COLO829 (cell line): ENCODE data around the gene DRGX.

ENCODE experiments used
- DNase-seq: peaks from one replicate; pipeline ENCODE4 v3.0.0; 2012; ENCODE audit warnings: low spot score

The DRGX gene

GRCh38 chr10:49361735-49362568 is 33.9 kb downstream of the DRGX start:
- DNase-seq: no peak

- no peak for DNase-seq
Observed at GRCh38 chr10:49361178-49361554, 34.7 kb downstream of the DRGX start.

- DNase-seq: no peak
Observed at GRCh38 chr10:49360271-49361177, 35.4 kb downstream of the DRGX start.

GRCh38 chr10:49359349-49360270 is 36.3 kb downstream of the DRGX start:
- peak; percentile 3 for DNase-seq

GRCh38 chr10:49357910-49358309 is 38.0 kb downstream of the DRGX start:
- DNase-seq: no peak

- DNase-seq: no peak
Observed at GRCh38 chr10:49356944-49357343, 38.9 kb downstream of the DRGX start.

GRCh38 chr10:49356181-49356580 is 39.7 kb downstream of the DRGX start:
- DNase-seq: no peak

- DNase-seq: no peak
Observed at GRCh38 chr10:49355221-49355620, 40.7 kb downstream of the DRGX start.

- DNase-seq: no peak
Observed at GRCh38 chr10:49354593-49354992, 41.3 kb downstream of the DRGX start.

- no peak for DNase-seq
Observed at GRCh38 chr10:49353895-49354566, 41.9 kb downstream of the DRGX start.

- no peak for DNase-seq
Observed at GRCh38 chr10:49353026-49353894, 42.6 kb downstream of the DRGX start.

GRCh38 chr10:49352323-49352722 is 43.6 kb downstream of the DRGX start:
- no peak for DNase-seq

GRCh38 chr10:49351669-49352068 is 44.2 kb downstream of the DRGX start:
- no peak for DNase-seq

- no peak for DNase-seq
Observed at GRCh38 chr10:49350846-49351532, 44.9 kb downstream of the DRGX start.

- DNase-seq: no peak
Observed at GRCh38 chr10:49350138-49350537, 45.8 kb downstream of the DRGX start.

- no peak for DNase-seq
Observed at GRCh38 chr10:49349390-49349789, 46.5 kb downstream of the DRGX start.

GRCh38 chr10:49348593-49348992 is 47.3 kb downstream of the DRGX start:
- no peak for DNase-seq

- DNase-seq: no peak
Observed at GRCh38 chr10:49347827-49348226, 48.1 kb downstream of the DRGX start.

- DNase-seq: no peak
Observed at GRCh38 chr10:49347342-49347741, 48.5 kb downstream of the DRGX start.

- no peak for DNase-seq
Observed at GRCh38 chr10:49344840-49345239, 51.0 kb downstream of the DRGX start.
